ENCODE results near the gene RIPOR1.
A peak's percentile ranks its signal among the peaks of the same experiment; 100 is the strongest.
"Not testable (repeated sequence)": the region's sequence is repeated elsewhere in the genome, so short reads cannot be mapped to it uniquely, and the experiment has no call there.

The RIPOR1 gene

DNA sequence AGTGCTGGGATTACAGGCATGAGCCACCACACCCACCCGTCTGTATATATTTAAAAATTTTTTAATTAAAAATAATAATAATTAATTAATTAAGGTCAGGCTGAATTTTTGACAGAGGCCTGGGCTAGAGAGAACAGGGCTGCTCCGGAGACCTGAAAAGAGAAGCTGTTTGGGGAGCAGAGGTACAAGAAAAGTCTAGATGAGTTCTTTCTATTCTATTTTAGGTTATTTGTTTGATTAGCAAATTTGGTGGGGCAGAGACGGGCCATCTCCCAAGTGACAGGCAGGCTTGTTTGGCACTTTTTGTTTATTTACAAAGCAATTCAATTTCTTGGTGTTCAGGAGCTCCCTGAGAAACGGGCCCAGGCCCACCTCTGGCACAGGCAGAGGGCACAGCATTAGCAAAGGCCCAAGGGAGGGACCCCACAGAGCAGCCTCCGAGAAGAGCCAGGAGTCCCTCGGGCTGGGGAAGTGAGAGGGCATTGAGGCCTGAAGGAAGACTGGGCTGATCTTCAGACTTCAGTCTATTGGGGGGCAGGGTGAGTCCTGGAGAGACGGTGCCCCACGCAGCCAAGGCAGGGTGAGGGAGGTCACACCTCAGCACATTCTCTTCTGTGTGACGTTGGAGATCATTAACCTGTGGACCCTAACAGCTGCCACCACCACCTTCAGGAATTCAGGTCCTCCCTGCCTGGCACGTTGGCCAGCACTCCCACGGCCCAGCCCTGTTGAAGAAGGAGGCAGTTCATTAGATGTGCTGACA, 10.8 kb upstream of the RIPOR1 start:
- DNase-seq = no peak

DNA sequence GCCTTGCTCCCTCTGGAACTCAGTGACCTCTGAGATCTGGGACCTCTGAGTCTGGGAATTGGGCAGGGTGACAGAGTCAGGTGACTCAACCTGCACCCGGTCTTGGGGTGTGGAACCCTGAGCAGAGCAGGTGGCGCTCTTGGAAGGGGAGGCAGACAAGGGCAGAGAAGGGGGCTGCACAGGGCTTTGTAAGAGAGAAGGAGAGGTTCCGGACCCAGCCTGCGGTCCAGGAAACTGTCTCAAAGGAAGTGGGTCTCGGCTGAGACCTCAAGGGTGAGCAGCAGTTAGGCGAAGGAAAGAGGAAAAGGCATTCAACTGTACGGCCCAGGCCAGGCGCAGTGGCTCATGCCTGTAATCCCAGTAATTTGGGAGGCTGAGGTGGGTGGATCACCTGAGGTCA, 10.0 kb upstream of the RIPOR1 start:
- DNase-seq = no peak

- DNase-seq = no peak
Observed at GRCh38 chr16:67519242-67519641, 9.4 kb upstream of the RIPOR1 start.

GRCh38 chr16:67521095-67521804, 7.4 kb upstream of the RIPOR1 start:
- DNase-seq = peak; percentile 97

- DNase-seq = no peak
Observed at GRCh38 chr16:67525176-67525860, 3.3 kb upstream of the RIPOR1 start.

DNA sequence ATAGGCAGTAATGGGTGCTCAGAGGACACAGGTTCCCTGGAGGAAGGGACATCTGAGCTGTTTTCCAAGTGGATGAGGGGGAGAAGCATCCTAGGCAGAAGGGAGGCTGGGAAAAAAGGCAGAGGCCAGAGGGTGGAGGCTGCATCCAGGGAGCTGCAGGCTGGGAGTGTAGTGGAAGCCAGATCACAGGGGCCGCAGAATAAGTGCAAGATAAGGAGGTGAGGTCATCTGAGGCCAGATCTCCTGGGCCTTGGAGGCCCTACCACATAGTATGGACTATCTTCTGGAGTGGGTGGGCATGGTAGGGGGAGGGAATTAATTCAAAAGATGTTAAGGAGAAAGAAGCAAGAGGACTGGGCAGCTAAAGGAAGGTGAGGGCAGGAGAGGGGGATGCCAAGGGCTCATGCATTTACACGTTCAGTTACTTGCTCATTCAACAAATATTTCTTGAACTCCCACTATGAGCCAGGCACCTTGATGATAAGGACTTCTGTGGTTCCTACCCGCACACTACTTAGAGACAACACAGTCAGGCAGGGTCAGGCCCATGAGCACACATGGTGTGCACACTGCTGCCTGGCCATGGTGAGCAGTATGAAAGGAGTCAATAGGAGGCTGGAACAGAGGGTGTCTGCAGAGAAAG, 2.4 kb upstream of the RIPOR1 start:
- no peak for DNase-seq

GRCh38 chr16:67528870-67529581, 397 bp downstream of the RIPOR1 start:
- DNase-seq = peak; percentile 23

- DNase-seq = no peak
Observed at GRCh38 chr16:67529582-67530012, 968 bp downstream of the RIPOR1 start.

- no peak for DNase-seq
Observed at GRCh38 chr16:67530013-67530939, 1.6 kb downstream of the RIPOR1 start.

DNA sequence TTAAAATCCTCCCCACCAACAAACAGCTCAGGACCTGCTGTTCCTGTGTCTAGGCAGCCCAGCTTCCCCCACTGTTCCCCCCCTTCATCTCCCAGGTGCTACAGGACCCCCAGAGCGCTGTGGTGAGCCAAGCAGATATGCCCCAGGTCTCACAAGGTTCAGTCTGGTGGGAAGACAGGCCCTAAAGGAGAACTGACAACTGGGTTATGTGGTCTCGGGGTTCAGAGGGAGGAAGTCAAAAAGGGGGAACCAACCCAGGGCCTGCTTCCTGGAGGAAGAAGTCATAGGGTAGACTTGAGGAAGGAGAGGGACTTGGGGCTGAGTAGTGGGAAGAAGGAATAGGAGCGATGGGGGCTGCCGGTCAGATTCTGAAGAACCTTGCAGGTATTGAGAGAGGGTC, 2.6 kb downstream of the RIPOR1 start:
- no peak for DNase-seq

DNA sequence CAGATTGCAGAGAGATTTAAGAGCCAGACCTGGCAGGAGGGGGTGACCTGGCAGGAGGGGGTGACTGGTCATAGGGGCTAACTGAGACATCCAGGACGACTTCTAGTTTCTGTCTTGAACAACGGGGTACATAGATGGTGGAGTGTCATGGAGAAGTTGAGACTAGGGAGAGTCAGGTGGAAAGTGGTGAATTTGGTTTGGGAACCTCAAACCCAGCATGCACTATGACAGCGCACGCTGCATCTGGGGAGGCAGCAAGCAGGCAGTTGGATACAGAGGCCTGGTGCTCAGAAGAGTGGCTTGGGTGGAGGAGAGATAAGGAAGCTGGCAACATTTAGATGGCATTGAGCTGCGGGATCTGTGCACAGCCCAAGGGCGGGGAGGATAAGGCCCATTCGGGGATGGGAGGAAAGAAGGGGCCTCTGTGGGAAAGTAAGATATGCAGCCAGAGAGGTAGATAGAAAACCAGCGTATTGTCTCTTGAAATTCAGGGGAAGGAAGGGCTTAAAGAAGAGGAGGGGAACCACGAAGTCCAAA, 4.5 kb downstream of the RIPOR1 start:
- no peak for DNase-seq

GRCh38 chr16:67533987-67534386, 5.4 kb downstream of the RIPOR1 start:
- not testable (repeated sequence) for DNase-seq

DNA sequence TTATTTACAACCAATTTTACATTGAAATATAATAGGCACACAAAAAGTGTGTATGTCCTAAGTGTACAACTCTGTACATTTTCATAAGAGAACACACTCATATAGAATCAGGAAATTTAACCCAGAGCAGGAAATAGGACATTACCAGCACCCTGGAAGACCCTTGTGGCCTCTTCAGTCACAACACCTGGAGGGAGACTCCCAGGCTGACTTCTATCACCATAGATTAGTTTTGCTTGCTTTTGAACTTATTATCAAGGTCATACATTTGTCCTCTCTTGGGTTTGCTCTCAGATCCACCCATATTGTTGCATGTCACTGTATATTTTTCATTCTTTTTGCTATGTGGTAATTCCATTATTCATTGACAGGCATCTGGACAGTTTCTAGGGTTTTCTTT, 5.8 kb downstream of the RIPOR1 start:
- DNase-seq = no peak

DNA sequence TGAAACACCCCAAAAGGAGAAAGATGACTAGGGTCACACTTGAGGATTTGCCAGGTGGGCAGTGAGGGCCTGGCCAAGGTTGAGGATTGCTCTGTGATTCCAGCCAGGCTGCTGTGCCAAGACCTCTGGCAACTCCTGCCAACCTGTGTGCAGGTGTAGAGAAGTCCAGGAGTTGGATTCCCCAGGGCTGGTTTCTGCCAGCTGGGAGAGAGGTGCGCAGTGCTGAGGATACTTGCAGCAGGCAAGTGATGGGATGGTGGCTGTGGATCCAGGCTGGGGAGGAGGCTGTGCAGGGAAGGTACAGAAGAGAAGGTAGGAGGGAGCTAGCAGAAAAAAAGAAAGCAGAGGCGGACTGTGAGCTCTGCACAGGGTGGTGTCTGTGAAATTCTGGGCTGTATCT, 6.6 kb downstream of the RIPOR1 start:
- DNase-seq = no peak

- peak; percentile 41 for DNase-seq
Observed at GRCh38 chr16:67537270-67537635, 8.6 kb downstream of the RIPOR1 start.

DNA sequence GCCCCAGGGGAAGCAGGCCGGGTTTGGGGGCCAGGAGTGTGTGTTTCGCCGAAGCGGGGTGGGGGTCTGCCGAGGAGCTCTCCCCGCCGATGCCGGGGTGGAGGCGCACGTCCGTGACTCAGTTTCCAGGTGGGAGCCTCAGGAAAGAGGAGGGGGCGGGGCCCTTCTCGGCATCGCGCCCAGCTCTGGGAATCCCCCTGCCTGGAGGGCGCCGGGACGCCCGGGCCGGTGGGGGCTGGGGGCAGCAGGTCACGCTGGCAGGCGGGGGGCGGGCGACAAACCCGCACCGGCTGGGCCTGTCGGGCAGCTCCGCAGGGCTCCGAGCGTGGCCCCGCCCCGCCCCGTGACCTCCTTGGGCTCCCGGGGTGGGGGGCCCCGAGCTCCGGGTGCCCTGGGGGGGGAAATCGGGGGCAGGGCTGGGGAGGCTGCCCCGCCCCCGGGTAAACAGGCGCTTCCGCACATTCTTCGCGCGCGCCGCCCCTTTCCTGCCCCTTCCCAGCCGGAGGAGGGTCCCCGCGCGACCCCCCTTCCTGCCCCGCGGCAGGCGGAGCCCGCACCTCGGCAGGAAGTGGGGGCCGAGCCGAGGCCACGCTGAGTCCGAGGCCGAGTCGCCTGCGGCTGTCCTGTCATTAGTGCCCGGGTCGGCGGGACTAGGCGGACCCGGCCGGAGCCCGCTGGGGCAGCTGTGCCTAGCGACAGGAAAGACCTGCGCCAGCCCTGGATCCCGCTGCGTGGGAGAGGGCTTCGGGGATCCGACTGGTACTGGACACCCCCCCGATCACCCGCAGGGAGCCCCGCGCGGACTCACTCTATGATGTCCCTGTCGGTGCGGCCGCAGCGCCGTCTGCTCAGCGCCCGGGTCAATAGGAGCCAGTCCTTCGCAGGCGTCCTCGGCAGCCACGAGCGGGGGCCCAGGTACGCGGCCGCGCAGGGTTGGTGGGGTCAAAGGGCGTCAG, 9.3 kb downstream of the RIPOR1 start:
- DNase-seq = peak; percentile 42

DNA sequence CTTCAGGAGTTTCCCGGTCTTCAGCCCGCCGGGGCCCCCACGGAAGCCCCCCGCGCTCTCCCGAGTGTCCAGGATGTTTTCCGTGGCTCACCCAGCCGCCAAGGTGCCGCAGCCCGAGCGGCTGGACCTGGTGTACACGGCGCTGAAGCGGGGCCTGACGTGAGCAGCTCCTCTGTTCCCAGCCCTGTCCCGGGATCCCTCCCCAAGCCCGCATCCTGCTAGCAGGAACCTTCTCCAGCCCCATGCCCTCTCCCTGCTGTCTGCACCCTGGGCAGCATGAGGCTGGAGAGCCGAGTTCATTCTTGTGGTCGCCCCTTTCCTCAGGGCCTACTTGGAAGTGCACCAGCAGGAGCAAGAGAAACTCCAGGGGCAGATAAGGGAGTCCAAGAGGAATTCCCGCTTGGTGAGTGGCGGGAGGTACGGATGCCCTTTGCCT, 10.1 kb downstream of the RIPOR1 start:
- DNase-seq = no peak

DNA sequence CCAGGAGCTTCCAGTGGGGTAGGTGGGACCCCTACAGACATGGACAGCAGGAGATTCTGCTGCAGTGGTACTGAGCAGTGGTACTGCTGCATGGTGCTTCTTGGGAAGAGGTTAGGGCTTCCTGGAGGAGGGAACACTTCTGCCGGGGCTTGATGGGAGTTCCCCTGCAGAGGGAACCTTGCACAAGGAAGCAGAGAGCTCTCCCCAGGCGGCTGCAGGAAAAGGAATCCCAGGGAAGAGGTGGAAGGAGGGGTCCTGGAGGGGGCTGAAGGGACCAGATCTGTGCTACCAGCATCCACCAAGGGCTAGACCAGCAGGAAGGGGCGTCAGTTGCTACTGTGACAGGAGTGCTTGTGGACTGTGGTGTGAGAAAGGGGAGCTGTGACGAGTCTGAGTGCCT, 10.6 kb downstream of the RIPOR1 start:
- no peak for DNase-seq

DNA sequence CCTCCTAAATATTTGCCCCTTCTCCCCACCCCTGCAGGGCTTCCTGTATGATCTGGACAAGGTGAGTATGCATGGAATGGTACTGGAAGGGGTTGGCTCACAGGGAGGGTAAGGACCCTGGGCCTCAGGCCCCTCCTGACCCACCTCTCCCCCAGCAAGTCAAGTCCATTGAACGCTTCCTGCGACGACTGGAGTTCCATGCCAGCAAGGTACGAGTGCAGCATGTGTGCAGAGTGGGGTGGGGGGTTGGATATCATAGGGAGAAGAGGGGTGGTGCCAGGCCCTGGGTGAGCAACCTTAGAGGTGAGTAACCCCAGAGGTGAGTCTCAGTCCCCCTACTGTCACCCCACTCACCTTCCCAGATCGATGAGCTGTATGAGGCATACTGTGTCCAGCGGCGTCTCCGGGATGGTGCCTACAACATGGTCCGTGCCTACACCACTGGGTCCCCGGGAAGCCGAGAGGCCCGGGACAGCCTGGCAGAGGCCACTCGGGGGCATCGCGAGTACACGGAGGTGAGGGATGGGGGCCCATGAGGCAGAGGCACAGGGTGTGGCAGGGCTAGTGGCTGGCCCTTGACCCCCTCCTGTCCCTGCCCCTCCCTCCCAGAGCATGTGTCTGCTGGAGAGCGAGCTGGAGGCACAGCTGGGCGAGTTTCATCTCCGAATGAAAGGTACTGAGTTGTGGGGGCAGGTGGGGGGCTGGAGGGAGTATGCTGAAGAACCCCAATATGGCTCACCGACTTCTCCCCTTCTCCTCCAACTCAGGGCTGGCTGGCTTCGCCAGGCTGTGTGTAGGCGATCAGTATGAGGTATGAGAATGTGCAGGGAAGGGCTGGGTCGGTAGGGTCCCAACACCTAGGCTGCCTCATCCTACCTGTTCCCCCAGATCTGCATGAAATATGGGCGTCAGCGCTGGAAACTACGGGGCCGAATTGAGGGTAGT, 11.3 kb downstream of the RIPOR1 start:
- DNase-seq = no peak
